CD4-positive, alpha-beta T cell treated with Interleukin-6 for 4 hours (primary cell): ENCODE data around the gene IGLON5.
A peak's percentile ranks its signal among the peaks of the same experiment; 100 is the strongest.

Experiments
- DNase-seq: peaks from one replicate; pipeline ENCODE4 v3.0.0-alpha.2; 2020; ENCODE audit warnings: mixed read lengths

Gene IGLON5

GRCh38 chr19:51318687-51319648 lies 7.5 kb downstream of the IGLON5 start:
- DNase-seq, result no peak

GRCh38 chr19:51319649-51320279 lies 8.3 kb downstream of the IGLON5 start:
- DNase-seq, result no peak

GRCh38 chr19:51320280-51320657 lies 8.8 kb downstream of the IGLON5 start:
- no peak for DNase-seq

- no peak for DNase-seq
These were observed 10.4 kb downstream of the IGLON5 start for GRCh38 chr19:51321799-51322198.

GRCh38 chr19:51323481-51324166 lies 12.2 kb downstream of the IGLON5 start:
- no peak for DNase-seq

- DNase-seq, result no peak
These were observed 12.7 kb downstream of the IGLON5 start for GRCh38 chr19:51324167-51324481.

- no peak for DNase-seq
These were observed 13.9 kb downstream of the IGLON5 start for GRCh38 chr19:51325161-51325976.

- DNase-seq, result no peak
These were observed 15.0 kb downstream of the IGLON5 start for GRCh38 chr19:51326216-51327065.

- peak; percentile 55 for DNase-seq
These were observed 15.9 kb downstream of the IGLON5 start for GRCh38 chr19:51327066-51328001.

- DNase-seq, result no peak
These were observed 18.0 kb downstream of the IGLON5 start for GRCh38 chr19:51329411-51329810.

GRCh38 chr19:51330366-51330765 lies 18.9 kb downstream of the IGLON5 start:
- DNase-seq, result no peak

GRCh38 chr19:51331193-51331592 lies 19.7 kb downstream of the IGLON5 start:
- no peak for DNase-seq

- no peak for DNase-seq
These were observed 20.3 kb downstream of the IGLON5 start for GRCh38 chr19:51331716-51332115.

GRCh38 chr19:51333836-51334460 lies 22.5 kb downstream of the IGLON5 start:
- no peak for DNase-seq

- no peak for DNase-seq
These were observed 25.9 kb downstream of the IGLON5 start for GRCh38 chr19:51337141-51337860.

GRCh38 chr19:51337861-51338562 lies 26.6 kb downstream of the IGLON5 start:
- no peak for DNase-seq

- peak; percentile 89 for DNase-seq
These were observed 27.3 kb downstream of the IGLON5 start for GRCh38 chr19:51338563-51339312.

GRCh38 chr19:51339313-51339686 lies 27.9 kb downstream of the IGLON5 start:
- DNase-seq, result no peak
